B cell (primary cell): ENCODE data around the gene TBC1D22A. TPM values are rescaled to one million over a fixed set of nuclear protein-coding genes. Genes with fewer than 3 reads are reported as not detected.

Experiments used
- ATAC-seq: fragments of 200-7000 bp; cut with Tn5 transposase; one replicate; pipeline ENCODE4 v1.10.0; 2021; ENCODE audit warnings: low read depth, mild to moderate bottlenecking, moderate number of reproducible peaks, moderate library complexity
- CTCF ChIA-PET: fragments of 350-600 bp; sonication (Branson Sonifier 250); formaldehyde crosslinking; loops from one replicate; lab custom pipeline; 2021; ENCODE audit warnings: antibody characterized with exemption, inconsistent platforms; lab: Charles Lee
- POLR2A ChIA-PET: fragments of 350-600 bp; sonication (Branson Sonifier 250); formaldehyde crosslinking; loops from one replicate; lab custom pipeline; 2021; ENCODE audit warnings: antibody characterized with exemption; lab: Charles Lee
- DNase-seq: peaks from one replicate; pipeline ENCODE4 v3.0.0; 2013
- H2AFZ ChIP-seq: 2 replicates; pipeline ENCODE4 v1.6.1; 2012; ENCODE audit warnings: mild to moderate bottlenecking, low read depth, low read length; ENCODE audit not compliant: insufficient read depth, poor library complexity, severe bottlenecking
- H3K27ac ChIP-seq, 2 donors: 1 replicate in 1 of 2; 2 replicates in 1 of 2; pipeline ENCODE4 v1.5.1; 2012 to 2013; ENCODE audit warnings: low read length in 2 of 2, mild to moderate bottlenecking in 2 of 2, moderate library complexity in 1 of 2
- H3K27me3 ChIP-seq, 4 experiments: fragments of 200-600 bp in 1 of 4; sonication (generic) in 1 of 4; replicated peaks in 1 of 4; 1 replicate in 2 of 4; 2 replicates in 2 of 4; pipeline versions ENCODE4 v1.6.1 to v1.7.0; 2013 to 2016; ENCODE audit warnings: low read length in 3 of 4, mild to moderate bottlenecking in 2 of 4, mixed read lengths in 1 of 4, moderate library complexity in 1 of 4; ENCODE audit not compliant: insufficient read depth in 4 of 4, control insufficient read depth in 3 of 4; ENCODE audit errors: control extremely low read depth in 1 of 4
- H3K36me3 ChIP-seq, 2 experiments: replicated peaks in 1 of 2; 1 replicate in 1 of 2; 2 replicates in 1 of 2; pipeline versions ENCODE4 v1.6.1 to v1.7.1; 2013; ENCODE audit warnings: low read length in 1 of 2; ENCODE audit not compliant: insufficient read depth in 2 of 2, control insufficient read depth in 1 of 2; ENCODE audit errors: control extremely low read depth in 1 of 2, extremely low read depth in 1 of 2
- H3K4me1 ChIP-seq, 2 donors: fragments of 200-600 bp in 1 of 2; sonication (generic) in 1 of 2; 1 replicate in 1 of 2; 2 replicates in 1 of 2; pipeline versions ENCODE4 v1.5.1 to v1.6.1; 2013 to 2017; ENCODE audit warnings: low read length in 2 of 2; ENCODE audit not compliant: control insufficient read depth in 2 of 2, insufficient read depth in 2 of 2
- H3K4me2 ChIP-seq: replicated peaks from 2 replicates; pipeline ENCODE3; 2012; ENCODE audit warnings: mild to moderate bottlenecking, low read depth, low read length; ENCODE audit not compliant: poor library complexity, severe bottlenecking
- H3K4me3 ChIP-seq, 5 experiments: fragments of 200-600 bp in 1 of 5; sonication (generic) in 1 of 5; 1 replicate in 3 of 5; 2 replicates in 2 of 5; pipeline versions ENCODE4 v1.5.1 to v1.7.0; 2011 to 2016; ENCODE audit warnings: low read length in 4 of 5, mild to moderate bottlenecking in 4 of 5, low read depth in 2 of 5, control low read depth in 1 of 5, moderate library complexity in 1 of 5; ENCODE audit not compliant: insufficient read depth in 1 of 5; ENCODE audit errors: control extremely low read depth in 1 of 5, extremely low read depth in 1 of 5
- H3K79me2 ChIP-seq: fragments of 200-600 bp; sonication (generic); one replicate; pipeline ENCODE4 v1.6.0; 2016; ENCODE audit warnings: low read length; ENCODE audit not compliant: control insufficient read depth, insufficient read depth
- H3K9ac ChIP-seq: fragments of 200-600 bp; sonication (generic); 2 replicates; pipeline ENCODE4 v1.6.1; 2017; ENCODE audit warnings: mild to moderate bottlenecking, low read length, moderate library complexity
- H3K9me3 ChIP-seq, 3 donors: one replicate each; pipeline versions ENCODE4 v1.6.1 to v1.7.1; 2013; ENCODE audit warnings: low read length in 2 of 3; ENCODE audit not compliant: control insufficient read depth in 2 of 3, insufficient read depth in 1 of 3; ENCODE audit errors: control extremely low read depth in 1 of 3
- H4K20me1 ChIP-seq: 2 replicates; pipeline ENCODE4 v1.6.0; 2012; ENCODE audit warnings: mild to moderate bottlenecking, low read length; ENCODE audit not compliant: insufficient read depth, control insufficient read depth, poor library complexity, severe bottlenecking
- H3K27ac Mint-ChIP-seq: one replicate; pipeline ENCODE4 v1.8.0; 2021; ENCODE audit warnings: mixed read lengths
- H3K27me3 Mint-ChIP-seq: one replicate; pipeline ENCODE4 v1.8.0; 2021; ENCODE audit warnings: mixed read lengths
- H3K4me1 Mint-ChIP-seq: one replicate; pipeline ENCODE4 v1.8.0; 2021; ENCODE audit warnings: mixed read lengths
- H3K4me3 Mint-ChIP-seq: one replicate; pipeline ENCODE4 v1.8.0; 2021; ENCODE audit warnings: mixed read lengths
- H3K9me3 Mint-ChIP-seq: one replicate; pipeline ENCODE4 v1.8.0; 2022; ENCODE audit warnings: mixed read lengths; ENCODE audit not compliant: insufficient read depth
- CTCF ChIP-seq: fragments of 200-600 bp; IDR thresholded peaks from one replicate; pipeline ENCODE4 v1.8.0; 2022; ENCODE audit warnings: antibody characterized with exemption, mild to moderate bottlenecking
- EZH2 ChIP-seq: IDR thresholded peaks from 2 replicates; pipeline ENCODE4 v1.6.1; 2012; ENCODE audit warnings: borderline replicate concordance, low read depth, mild to moderate bottlenecking, moderate library complexity, low read length; ENCODE audit not compliant: insufficient read depth, poor library complexity, severe bottlenecking
- WGBS: methylation state at CpG from one replicate; pipeline ENCODE4 v1.1.5; 2013; ENCODE audit warnings: missing lambda C conversion rate; ENCODE audit not compliant: insufficient coverage; 5-methylcytosine and 5-hydroxymethylcytosine counted together
- intact Hi-C: fragments of 100-400 bp; cut with micrococcal nuclease; formaldehyde crosslinking; loops from one replicate; pipeline ENCODE4 v1.10.0; 2022
- polyA plus RNA-seq: library from polyadenylated mRNA; depleted of rRNA; stranded (reverse); fragments of >200 nt; gene quantifications from 2 replicates; pipeline ENCODE4 v1.2.3, GENCODE V29; 2012
- total RNA-seq, 2 donors: library from RNA; stranded (reverse); fragments of 120-200 nt in 1 of 2; gene quantifications; 1 replicate in 1 of 2; 2 replicates in 1 of 2; pipeline versions ENCODE4 v1.2.3 to v1.2.4, GENCODE V29; 2013 to 2022

The TBC1D22A gene
- total and polyA plus RNA-seq, 2 donors (not counting 1 experiment from before 2014, with no cell fraction given): 73.8 to 128 TPM

GRCh38 chr22:47112582-47112965, 350.1 kb downstream of the TBC1D22A start:
- H3K4me1 Mint-ChIP-seq: no peaks in the 10 kb centered on the region
- ChIA-PET CTCF (no interaction called here), POLR2A (no interaction called here)
- H3K27ac Mint-ChIP-seq: no peak overlapping the region
- no peak overlapping the region for H2AFZ ChIP-seq
- no peaks in the 10 kb centered on the region for H3K27me3 Mint-ChIP-seq
- TF ChIP-seq CTCF (no peak), EZH2 (no peak)
- no peak overlapping the region for H3K9ac ChIP-seq
- H3K9me3 ChIP-seq: no peaks in the 10 kb centered on the region
- DNase-seq: no peak
- intact Hi-C loops: no loop called here
- no peaks in the 10 kb centered on the region for H3K9me3 Mint-ChIP-seq
- peaks cover 0 to 26% of the 10 kb centered on the region in 2 experiments for H3K36me3 ChIP-seq
- H3K27me3 ChIP-seq: no peaks in the 10 kb centered on the region
- H3K79me2 ChIP-seq: peaks cover 5% of the 10 kb centered on the region
- H3K4me2 ChIP-seq: no peak overlapping the region
- no peak overlapping the region for H3K4me3 ChIP-seq
- no peak overlapping the region for H3K4me3 Mint-ChIP-seq
- no peak for ATAC-seq
- no peaks in the 10 kb centered on the region for H3K4me1 ChIP-seq
- WGBS: 94% methylated on average over 13 of the region's 13 CpGs
- H4K20me1 ChIP-seq: peaks cover 46% of the 10 kb centered on the region
- H3K27ac ChIP-seq: no peak overlapping the region

- no peak overlapping the region for H3K4me3 Mint-ChIP-seq
- Histone ChIP-seq H3K79me2 (peaks cover 5% of the 10 kb centered on the region), H3K4me1 (no peaks in the 10 kb centered on the region), H3K36me3 (peaks cover 0 to 26% of the 10 kb centered on the region in 2 experiments), H3K27me3 (no peaks in the 10 kb centered on the region), H3K9ac (no peak overlapping the region), H3K27ac (no peak overlapping the region), H3K4me2 (no peak overlapping the region), H3K4me3 (no peak overlapping the region), H2AFZ (no peak overlapping the region), H3K9me3 (no peaks in the 10 kb centered on the region), H4K20me1 (peaks cover 39% of the 10 kb centered on the region)
- WGBS: 95% methylated on average over 15 of the region's 17 CpGs
- H3K27me3 Mint-ChIP-seq: no peaks in the 10 kb centered on the region
- no peak overlapping the region for H3K27ac Mint-ChIP-seq
- no peaks in the 10 kb centered on the region for H3K9me3 Mint-ChIP-seq
- ChIA-PET POLR2A (no interaction called here), CTCF (no interaction called here)
- no peak for ATAC-seq
- TF ChIP-seq CTCF (no peak), EZH2 (no peak)
- intact Hi-C loops: no loop called here
- H3K4me1 Mint-ChIP-seq: no peaks in the 10 kb centered on the region
- no peak for DNase-seq
Measured at GRCh38 chr22:47112994-47113852, 350.8 kb downstream of the TBC1D22A start.
